H9 (cell line): ENCODE data around the gene TMEM44. TPM values are rescaled to one million over a fixed set of nuclear protein-coding genes. Genes with fewer than 3 reads are reported as not detected.

Source experiments
- DNase-seq: peaks from one replicate; pipeline ENCODE4 v3.0.0-alpha.2; 2017
- H2AFZ ChIP-seq: one replicate; pipeline ENCODE4 v1.6.1; 2013; ENCODE audit warnings: mild to moderate bottlenecking, low read length, control low read depth, moderate library complexity
- H2AK5ac ChIP-seq: 2 replicates; pipeline ENCODE4 v1.6.1; 2013; ENCODE audit warnings: low read length, control low read depth, mixed read lengths; ENCODE audit not compliant: insufficient read length
- H2BK120ac ChIP-seq: one replicate; pipeline ENCODE4 v1.6.1; 2013; ENCODE audit warnings: low read depth, mild to moderate bottlenecking, low read length, control low read depth, inconsistent platforms; ENCODE audit not compliant: poor library complexity, severe bottlenecking
- H2BK12ac ChIP-seq: 2 replicates; pipeline ENCODE4 v1.6.1; 2013; ENCODE audit warnings: low read length, control low read depth, mixed read lengths, low read depth; ENCODE audit not compliant: insufficient read length
- H2BK15ac ChIP-seq: 2 replicates; pipeline ENCODE4 v1.6.1; 2013; ENCODE audit warnings: low read depth, low read length, control low read depth
- H2BK20ac ChIP-seq: one replicate; pipeline ENCODE4 v1.6.1; 2013; ENCODE audit warnings: low read depth, mild to moderate bottlenecking, low read length, control low read depth, inconsistent platforms; ENCODE audit not compliant: poor library complexity, severe bottlenecking
- H2BK5ac ChIP-seq: 2 replicates; pipeline ENCODE4 v1.6.1; 2013; ENCODE audit warnings: low read length, control low read depth, mixed read lengths; ENCODE audit not compliant: insufficient read length
- H3K14ac ChIP-seq: 2 replicates; pipeline ENCODE4 v1.6.1; 2013; ENCODE audit warnings: low read length, control low read depth; ENCODE audit not compliant: insufficient read depth
- H3K18ac ChIP-seq: 2 replicates; pipeline ENCODE4 v1.6.1; 2013; ENCODE audit warnings: low read depth, mild to moderate bottlenecking, mixed read lengths, low read length, control low read depth; ENCODE audit not compliant: insufficient read length
- H3K23ac ChIP-seq: 2 replicates; pipeline ENCODE4 v1.6.1; 2013; ENCODE audit warnings: low read length, control low read depth, mixed read lengths, low read depth; ENCODE audit not compliant: insufficient read length
- H3K23me2 ChIP-seq: 2 replicates; pipeline ENCODE4 v1.6.1; 2013; ENCODE audit warnings: low read depth, mild to moderate bottlenecking, mixed read lengths, low read length, control low read depth; ENCODE audit not compliant: insufficient read length, poor library complexity, severe bottlenecking
- H3K27ac ChIP-seq: 2 replicates; pipeline ENCODE4 v1.5.1; 2013; ENCODE audit warnings: low read length, control low read depth, mixed read lengths, low read depth; ENCODE audit not compliant: insufficient read length
- H3K27me3 ChIP-seq: 2 replicates; pipeline ENCODE4 v1.6.1; 2013; ENCODE audit warnings: low read length, control low read depth, inconsistent platforms; ENCODE audit not compliant: insufficient read depth
- H3K4ac ChIP-seq: 2 replicates; pipeline ENCODE4 v1.6.1; 2013; ENCODE audit warnings: low read depth, mild to moderate bottlenecking, control low read depth, inconsistent platforms, low read length, moderate library complexity
- H3K4me1 ChIP-seq: 2 replicates; pipeline ENCODE4 v1.6.1; 2013; ENCODE audit warnings: low read length, control low read depth, inconsistent platforms; ENCODE audit not compliant: insufficient read depth
- H3K4me2 ChIP-seq: 2 replicates; pipeline ENCODE4 v1.6.1; 2013; ENCODE audit warnings: low read length, control low read depth, mixed read lengths; ENCODE audit not compliant: insufficient read length, insufficient read depth
- H3K56ac ChIP-seq: 2 replicates; pipeline ENCODE4 v1.6.1; 2013; ENCODE audit warnings: low read depth, mild to moderate bottlenecking, mixed read lengths, low read length, control low read depth; ENCODE audit not compliant: insufficient read length
- H3K79me1 ChIP-seq: 2 replicates; pipeline ENCODE4 v1.6.1; 2013; ENCODE audit warnings: low read depth, mild to moderate bottlenecking, moderate library complexity, low read length, control low read depth, inconsistent platforms; ENCODE audit not compliant: insufficient read depth, poor library complexity, severe bottlenecking
- H3K79me2 ChIP-seq: 2 replicates; pipeline ENCODE4 v1.6.1; 2013; ENCODE audit warnings: low read length, control low read depth, inconsistent platforms; ENCODE audit not compliant: insufficient read depth
- H3K9ac ChIP-seq: 2 replicates; pipeline ENCODE4 v1.6.1; 2013; ENCODE audit warnings: low read length, control low read depth, mixed read lengths; ENCODE audit not compliant: insufficient read length; ENCODE audit errors: extremely low read depth
- H3K9me3 ChIP-seq: one replicate; pipeline ENCODE4 v1.6.1; 2013; ENCODE audit warnings: low read depth, low read length, inconsistent platforms; ENCODE audit not compliant: control insufficient read depth
- H3T11ph ChIP-seq: one replicate; pipeline ENCODE4 v1.6.1; 2013; ENCODE audit warnings: mild to moderate bottlenecking, low read length, control low read depth, inconsistent platforms
- H4K20me1 ChIP-seq: one replicate; pipeline ENCODE4 v1.6.1; 2013; ENCODE audit not compliant: control insufficient read depth, insufficient read length, insufficient read depth
- H4K5ac ChIP-seq: 2 replicates; pipeline ENCODE4 v1.6.1; 2013; ENCODE audit warnings: low read depth, mild to moderate bottlenecking, mixed read lengths, low read length, control low read depth; ENCODE audit not compliant: insufficient read length
- H4K8ac ChIP-seq: replicated peaks from 2 replicates; pipeline ENCODE4 v1.6.1; 2013; ENCODE audit warnings: low read length, control low read depth, mixed read lengths, low read depth; ENCODE audit not compliant: insufficient read length
- H4K91ac ChIP-seq: 2 replicates; pipeline ENCODE4 v1.6.1; 2013; ENCODE audit warnings: low read depth, mild to moderate bottlenecking, moderate library complexity, mixed read lengths, low read length, control low read depth; ENCODE audit not compliant: insufficient read length
- H3K27ac Mint-ChIP-seq, 3 experiments: 2 replicates in 2 of 3; 3 replicates in 1 of 3; pipeline ENCODE4 v1.8.0; 2020 to 2021; ENCODE audit warnings: mixed read lengths in 3 of 3, mild to moderate bottlenecking in 1 of 3, moderate library complexity in 1 of 3
- H3K27me3 Mint-ChIP-seq: 2 replicates; pipeline ENCODE4 v1.8.0; 2021; ENCODE audit warnings: low read depth, mild to moderate bottlenecking, moderate library complexity, mixed read lengths
- H3K36me3 Mint-ChIP-seq, 3 experiments: 2 replicates in 2 of 3; 3 replicates in 1 of 3; pipeline ENCODE4 v1.8.0; 2020 to 2021; ENCODE audit warnings: low read depth in 3 of 3, mixed read lengths in 3 of 3; ENCODE audit not compliant: insufficient read depth in 1 of 3
- H3K4me1 Mint-ChIP-seq, 2 experiments: 2 replicates each; pipeline ENCODE4 v1.8.0; 2020; ENCODE audit warnings: mixed read lengths in 2 of 2
- H3K4me3 Mint-ChIP-seq, 2 experiments: 2 replicates in 1 of 2; 3 replicates in 1 of 2; pipeline ENCODE4 v1.8.0; 2020 to 2021; ENCODE audit warnings: mild to moderate bottlenecking in 2 of 2, mixed read lengths in 2 of 2, moderate library complexity in 1 of 2
- H3K9me3 Mint-ChIP-seq, 2 experiments: 2 replicates in 1 of 2; 3 replicates in 1 of 2; pipeline ENCODE4 v1.8.0; 2020; ENCODE audit warnings: mild to moderate bottlenecking in 2 of 2, mixed read lengths in 2 of 2, moderate library complexity in 1 of 2
- WGBS: extraction: QIAGEN DNeasy Blood & Tissue Kit; methylation state at CpG from one replicate; pipeline ENCODE4 v1.1.7; 2013; ENCODE audit warnings: missing lambda C conversion rate, low lambda C conversion rate, mixed read lengths; ENCODE audit not compliant: insufficient read length; ENCODE audit errors: extremely low coverage; 5-methylcytosine and 5-hydroxymethylcytosine counted together
- total RNA-seq: library from RNA; stranded (reverse); gene quantifications from 2 replicates; pipeline ENCODE4 v1.2.1, GENCODE V29; 2021
- TF ChIP-seq, protein P1 (sequence below): fragments of 200-600 bp; sonication (generic); conservative IDR thresholded peaks from 3 replicates; pipeline ENCODE4 v1.8.0; 2021; ENCODE audit warnings: antibody characterized with exemption, mild to moderate bottlenecking

The TMEM44 gene
- total RNA-seq, 1 experiment from 2014 or later = 19.8 TPM

DNA sequence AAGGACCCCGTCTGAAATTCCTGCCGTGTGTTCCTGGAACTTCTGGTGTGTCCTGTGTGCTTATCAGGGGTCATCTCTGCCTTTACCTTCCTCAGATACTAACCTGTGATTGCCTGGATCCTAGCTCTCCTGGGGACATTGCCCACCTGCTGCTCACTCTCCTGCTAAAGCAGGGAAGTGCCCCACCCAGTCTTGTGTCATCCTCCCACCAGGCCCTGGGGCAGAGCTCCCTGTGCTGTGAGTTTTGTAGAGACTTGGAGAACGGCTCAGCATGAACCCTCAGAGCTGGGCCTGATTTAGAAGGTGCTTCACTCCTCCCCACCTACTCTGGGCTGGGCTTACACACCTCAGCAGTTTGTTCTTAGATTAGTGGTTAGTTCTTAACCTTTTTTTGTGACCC is 3.8 kb upstream of the TMEM44 start:
- H3K4me1 Mint-ChIP-seq = peaks cover 6 to 16% of the 10 kb centered on the region in 2 experiments
- H2BK20ac ChIP-seq = no peak overlapping the region
- H3K79me2 ChIP-seq = no peaks in the 10 kb centered on the region
- H3K14ac ChIP-seq = no peak overlapping the region
- WGBS = no CpG with 5 or more reads among the region's 3 CpGs
- no peaks in the 10 kb centered on the region for H3K9me3 ChIP-seq
- no peak overlapping the region for H2BK15ac ChIP-seq
- H3K9ac ChIP-seq = no peak overlapping the region
- H3K79me1 ChIP-seq = no peaks in the 10 kb centered on the region
- no peak overlapping the region for H2BK120ac ChIP-seq
- H2AK5ac ChIP-seq = no peak overlapping the region
- no peak overlapping the region for H3K23ac ChIP-seq
- no peaks in the 10 kb centered on the region for H3K9me3 Mint-ChIP-seq
- no peak overlapping the region for H3K18ac ChIP-seq
- no peak overlapping the region for H4K91ac ChIP-seq
- no peak overlapping the region for H3K56ac ChIP-seq
- DNase-seq = no peak
- H3K4me3 Mint-ChIP-seq = no peak overlapping the region
- no peaks in the 10 kb centered on the region for H3K4me1 ChIP-seq
- no peaks in the 10 kb centered on the region for H3K27me3 ChIP-seq
- no peak overlapping the region for H4K5ac ChIP-seq
- H2AFZ ChIP-seq = no peak overlapping the region
- H3K23me2 ChIP-seq = no peaks in the 10 kb centered on the region
- no peak overlapping the region for H3K4me2 ChIP-seq
- H3K27me3 Mint-ChIP-seq = no peaks in the 10 kb centered on the region
- no peak overlapping the region for H3K4ac ChIP-seq
- H3K27ac ChIP-seq = no peak overlapping the region
- no peak overlapping the region for H4K8ac ChIP-seq
- no peaks in the 10 kb centered on the region for H4K20me1 ChIP-seq
- H2BK12ac ChIP-seq = no peak overlapping the region
- TF ChIP-seq, protein P1, sequence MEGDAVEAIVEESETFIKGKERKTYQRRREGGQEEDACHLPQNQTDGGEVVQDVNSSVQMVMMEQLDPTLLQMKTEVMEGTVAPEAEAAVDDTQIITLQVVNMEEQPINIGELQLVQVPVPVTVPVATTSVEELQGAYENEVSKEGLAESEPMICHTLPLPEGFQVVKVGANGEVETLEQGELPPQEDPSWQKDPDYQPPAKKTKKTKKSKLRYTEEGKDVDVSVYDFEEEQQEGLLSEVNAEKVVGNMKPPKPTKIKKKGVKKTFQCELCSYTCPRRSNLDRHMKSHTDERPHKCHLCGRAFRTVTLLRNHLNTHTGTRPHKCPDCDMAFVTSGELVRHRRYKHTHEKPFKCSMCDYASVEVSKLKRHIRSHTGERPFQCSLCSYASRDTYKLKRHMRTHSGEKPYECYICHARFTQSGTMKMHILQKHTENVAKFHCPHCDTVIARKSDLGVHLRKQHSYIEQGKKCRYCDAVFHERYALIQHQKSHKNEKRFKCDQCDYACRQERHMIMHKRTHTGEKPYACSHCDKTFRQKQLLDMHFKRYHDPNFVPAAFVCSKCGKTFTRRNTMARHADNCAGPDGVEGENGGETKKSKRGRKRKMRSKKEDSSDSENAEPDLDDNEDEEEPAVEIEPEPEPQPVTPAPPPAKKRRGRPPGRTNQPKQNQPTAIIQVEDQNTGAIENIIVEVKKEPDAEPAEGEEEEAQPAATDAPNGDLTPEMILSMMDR = no peak
- H3K27ac Mint-ChIP-seq = peak overlapping the region in 2 of 3 experiments; percentile 32 to 73; a peak in 2 of 7 replicates
- peaks cover 15 to 28% (median 18%) of the 10 kb centered on the region in 3 experiments for H3K36me3 Mint-ChIP-seq
- H3T11ph ChIP-seq = no peak overlapping the region
- H2BK5ac ChIP-seq = no peak overlapping the region
